Stimulated activated CD8-positive, alpha-beta memory T cell treated with anti-CD3 and anti-CD28 coated beads, Interleukin-2, amount 100 ng/mL, for 48 hours (primary cell): Measurements from ENCODE around the gene APBB2.
"Not testable (repeated sequence)": the region's sequence is repeated elsewhere in the genome, so short reads cannot be mapped to it uniquely, and the experiment has no call there.

ENCODE experiments used
- DNase-seq, 2 donors: peaks; one replicate each; pipeline ENCODE4 v3.0.0-alpha.2; 2020; ENCODE audit warnings: low read depth in 2 of 2

APBB2 gene

DNA sequence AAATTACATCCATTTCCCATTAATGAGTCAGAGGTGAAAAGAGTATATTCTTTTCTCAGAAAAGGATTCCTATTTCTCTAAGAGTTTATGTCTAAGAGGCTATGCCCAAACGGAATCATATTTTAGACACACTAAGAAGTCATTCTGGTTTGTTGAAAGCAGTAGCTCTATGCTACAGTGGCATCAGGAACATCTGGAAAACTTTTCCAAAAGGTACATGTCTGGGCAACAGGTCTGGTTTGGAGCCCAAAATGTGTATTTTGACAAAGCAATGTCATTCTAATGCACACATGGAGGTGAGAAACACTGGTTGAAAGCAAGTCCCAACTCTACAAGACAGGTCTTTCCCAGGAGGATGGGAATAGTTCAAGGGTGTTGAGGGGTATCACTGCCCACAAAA, 56.1 kb downstream of the APBB2 start:
- no peak for DNase-seq

DNA sequence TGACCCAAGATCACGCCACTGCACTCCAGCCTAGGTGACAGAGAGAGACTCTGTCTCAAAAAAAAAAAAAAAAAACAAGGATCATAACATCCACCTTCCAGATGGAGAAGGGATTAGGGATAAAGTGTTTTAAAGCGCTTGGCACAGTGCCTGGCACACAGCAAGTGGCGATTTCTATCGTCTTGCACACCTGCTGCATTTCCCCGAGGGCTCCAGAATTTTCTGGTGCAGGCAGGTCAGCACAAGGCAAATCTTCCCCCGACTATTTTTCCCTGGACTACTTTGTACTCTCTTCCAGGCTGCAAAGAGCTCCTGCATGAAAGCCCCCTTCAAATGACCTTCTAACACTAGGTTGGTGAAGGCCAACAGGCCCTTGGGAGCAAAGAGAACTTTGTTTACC, 57.3 kb downstream of the APBB2 start:
- no peak for DNase-seq

DNA sequence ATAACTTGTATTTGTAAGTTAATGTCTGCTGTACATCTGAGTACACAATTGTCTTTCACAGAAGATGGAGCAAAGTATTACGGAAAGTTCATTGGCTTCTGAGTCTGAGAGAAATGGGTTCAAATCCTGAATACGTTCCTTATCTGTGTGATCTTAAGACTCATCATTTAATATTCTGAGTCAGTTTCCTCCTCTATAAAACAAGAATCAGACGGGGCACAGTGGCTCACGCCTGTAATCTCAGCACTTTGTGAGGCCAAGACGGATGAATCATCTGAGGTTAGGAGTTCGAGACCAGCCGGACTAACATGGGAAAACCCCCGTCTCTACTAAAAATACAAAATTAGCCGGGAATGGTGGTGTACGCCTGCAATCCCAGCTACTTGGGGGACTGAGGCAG, 57.8 kb downstream of the APBB2 start:
- no peak for DNase-seq

DNA sequence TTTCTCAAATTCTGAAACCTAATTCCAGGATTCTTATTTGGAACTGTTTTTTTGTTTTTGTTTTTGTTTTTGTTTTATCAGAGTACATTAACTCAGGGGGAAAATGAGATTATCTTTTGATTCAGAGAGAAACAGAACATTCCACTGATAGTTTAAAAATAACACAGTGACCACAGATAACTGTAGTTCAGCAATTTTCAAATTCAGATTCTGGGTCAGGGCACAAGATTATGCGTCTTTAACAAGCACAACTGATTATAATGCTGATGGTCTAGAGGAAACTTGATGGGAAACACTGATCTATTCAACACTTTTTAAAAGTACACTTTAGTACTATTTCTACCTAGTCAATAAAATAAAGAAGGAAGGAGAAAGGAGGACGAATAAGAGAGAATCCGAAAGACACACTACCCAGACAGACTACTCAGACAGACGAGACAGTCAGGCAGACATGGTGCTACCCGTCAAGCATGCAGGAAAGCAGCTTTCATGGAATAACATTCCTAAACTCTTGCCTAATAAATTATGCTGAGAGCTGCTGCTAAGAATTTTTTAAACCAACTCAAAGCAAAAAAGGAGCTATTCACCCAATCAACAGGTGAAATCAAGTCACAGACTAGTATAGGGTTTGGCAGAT, 59.0 kb downstream of the APBB2 start:
- DNase-seq, result no peak

DNA sequence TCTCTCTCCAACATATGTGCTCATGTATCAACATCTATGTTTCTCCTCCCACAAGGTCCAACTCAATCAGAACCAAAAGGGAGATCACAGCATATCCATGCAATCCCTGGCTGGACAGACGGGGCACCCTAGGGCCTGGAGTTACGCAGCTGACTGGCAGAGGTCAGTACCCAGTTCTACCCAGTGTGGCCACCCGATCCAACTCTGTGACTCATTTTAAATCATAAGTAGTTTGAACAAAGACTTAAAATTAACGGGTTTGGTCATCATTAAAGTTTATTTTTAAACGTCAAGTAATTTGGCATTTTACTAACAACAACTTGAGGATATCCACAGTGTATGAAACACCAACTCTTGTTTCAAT, 59.5 kb downstream of the APBB2 start:
- no peak for DNase-seq

DNA sequence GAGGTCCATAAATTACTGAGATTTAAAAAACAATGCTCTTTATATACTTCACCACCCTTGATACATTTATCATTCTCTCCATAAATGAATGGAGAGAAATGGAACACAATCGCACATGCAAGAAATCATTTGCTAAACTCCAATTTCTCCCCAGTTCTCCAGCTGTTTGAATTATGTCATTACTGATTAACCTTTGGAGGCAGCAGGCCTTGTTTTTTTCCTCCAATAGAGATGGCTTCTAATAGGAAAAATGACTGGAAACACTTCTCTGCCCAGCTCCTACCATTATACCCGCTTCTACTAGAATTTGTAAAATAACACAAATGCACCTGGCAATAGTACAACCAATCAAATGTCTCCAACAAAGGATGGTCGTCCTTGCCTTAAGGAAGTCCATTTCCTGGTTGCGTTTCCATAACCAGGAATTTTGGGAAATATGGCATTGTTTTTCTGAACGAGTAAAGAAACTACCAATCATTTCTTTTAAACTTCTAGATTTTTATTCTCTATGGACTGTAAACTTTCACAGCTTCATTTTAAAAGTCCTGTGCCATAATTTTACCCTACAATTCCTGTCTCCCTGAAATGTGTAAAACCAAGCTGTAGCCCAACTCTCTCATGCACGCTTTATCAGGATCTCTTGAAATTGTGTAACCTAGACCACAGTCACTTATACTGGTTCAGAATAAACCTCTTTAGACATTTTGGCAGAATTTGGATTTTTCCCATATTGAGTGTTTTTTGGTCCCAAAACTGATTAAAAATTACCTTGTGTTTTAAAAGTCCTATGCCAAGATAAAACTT, 60.1 kb downstream of the APBB2 start:
- no peak for DNase-seq

DNA sequence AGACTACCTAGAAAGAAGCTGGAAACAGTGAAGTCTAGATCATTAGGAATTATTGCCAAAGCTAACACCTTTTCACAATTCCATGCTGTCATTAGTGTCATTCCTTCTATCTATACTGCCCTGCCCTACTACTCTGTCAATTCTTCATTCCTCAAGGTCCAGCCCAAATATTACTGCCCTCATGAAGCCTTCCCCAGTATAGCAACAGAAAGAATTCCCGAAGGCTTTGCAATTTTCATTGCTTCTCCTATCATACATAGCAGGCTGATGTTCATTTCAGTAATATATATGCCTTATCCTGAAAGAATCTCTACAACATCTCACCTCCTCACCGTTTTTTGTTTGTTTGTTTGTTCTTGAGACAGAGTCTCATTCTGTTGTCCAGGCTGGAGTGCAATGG, 63.9 kb downstream of the APBB2 start:
- DNase-seq, result no peak

DNA sequence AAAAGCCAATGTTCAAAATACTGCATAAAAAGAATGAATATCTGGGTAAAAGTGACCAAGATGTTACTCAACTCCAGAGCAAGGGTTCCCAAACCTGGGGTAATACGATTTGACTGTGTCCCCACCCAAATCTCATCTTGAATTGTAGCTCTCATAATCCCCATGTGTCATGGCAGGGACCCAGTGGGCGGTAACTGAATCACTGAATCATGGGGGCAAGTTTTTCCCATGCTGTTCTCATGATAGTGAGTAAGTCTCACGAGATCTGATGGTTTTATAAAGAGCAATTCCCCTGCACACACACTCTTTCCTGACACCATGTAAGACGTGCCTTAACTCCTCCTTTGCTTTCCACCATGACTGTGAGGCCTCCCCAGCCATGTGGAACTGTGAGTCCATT, 64.8 kb downstream of the APBB2 start:
- DNase-seq, result not testable (repeated sequence)

DNA sequence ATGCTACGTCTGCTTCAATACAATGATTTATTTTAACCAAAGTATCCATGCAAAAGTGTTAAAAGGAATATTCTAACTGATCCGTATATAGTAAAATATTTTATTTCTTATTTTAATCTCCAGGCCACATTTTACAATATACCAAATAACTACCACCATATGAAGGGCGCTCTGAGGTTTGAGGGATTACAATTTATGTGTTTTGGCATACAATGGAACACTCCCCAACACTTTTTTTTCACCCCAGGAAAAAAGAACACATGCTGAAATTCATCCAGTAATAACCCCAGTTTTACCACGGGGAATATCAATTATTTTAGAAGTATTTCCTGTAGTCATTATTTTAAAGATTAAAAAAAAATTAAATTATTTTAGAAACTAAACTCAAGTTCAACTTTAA, 65.4 kb downstream of the APBB2 start:
- DNase-seq, result no peak

DNA sequence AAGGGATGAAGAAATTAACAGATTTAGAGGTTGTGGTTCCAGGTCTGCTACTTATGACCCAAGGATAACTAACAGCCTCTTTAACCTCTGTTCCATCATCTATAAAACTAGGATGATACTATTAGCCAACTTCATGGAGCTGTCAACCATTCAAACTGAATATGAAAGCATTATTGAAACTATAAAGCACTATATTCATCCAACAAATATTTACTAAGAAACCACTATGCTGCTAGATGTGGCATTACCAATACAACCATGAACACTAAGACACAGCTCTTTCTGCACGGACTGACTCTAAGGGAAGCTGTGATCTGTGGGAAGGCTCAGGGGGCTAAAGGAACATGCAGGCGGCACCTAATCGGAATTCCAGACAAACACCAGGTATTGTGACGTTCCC, 66.0 kb downstream of the APBB2 start:
- no peak for DNase-seq

DNA sequence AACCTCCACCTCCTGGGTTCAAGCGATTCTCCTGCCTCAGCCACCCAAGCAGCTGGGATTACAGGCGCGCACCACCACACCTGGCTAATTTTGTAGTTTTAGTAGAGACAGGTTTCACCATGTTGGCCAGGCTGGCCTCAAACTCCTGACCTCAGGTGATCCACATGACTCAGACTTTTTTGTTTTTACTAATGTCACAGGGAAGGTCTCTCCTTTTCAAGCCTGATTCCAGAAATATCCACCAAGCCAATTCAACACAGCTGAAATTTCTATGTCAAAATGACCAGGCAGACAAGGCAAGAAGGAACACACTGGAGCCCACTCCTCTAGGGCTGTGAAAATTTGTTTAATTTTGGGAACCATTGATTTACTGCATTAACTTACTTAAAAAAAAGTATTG, 66.8 kb downstream of the APBB2 start:
- not testable (repeated sequence) for DNase-seq

DNA sequence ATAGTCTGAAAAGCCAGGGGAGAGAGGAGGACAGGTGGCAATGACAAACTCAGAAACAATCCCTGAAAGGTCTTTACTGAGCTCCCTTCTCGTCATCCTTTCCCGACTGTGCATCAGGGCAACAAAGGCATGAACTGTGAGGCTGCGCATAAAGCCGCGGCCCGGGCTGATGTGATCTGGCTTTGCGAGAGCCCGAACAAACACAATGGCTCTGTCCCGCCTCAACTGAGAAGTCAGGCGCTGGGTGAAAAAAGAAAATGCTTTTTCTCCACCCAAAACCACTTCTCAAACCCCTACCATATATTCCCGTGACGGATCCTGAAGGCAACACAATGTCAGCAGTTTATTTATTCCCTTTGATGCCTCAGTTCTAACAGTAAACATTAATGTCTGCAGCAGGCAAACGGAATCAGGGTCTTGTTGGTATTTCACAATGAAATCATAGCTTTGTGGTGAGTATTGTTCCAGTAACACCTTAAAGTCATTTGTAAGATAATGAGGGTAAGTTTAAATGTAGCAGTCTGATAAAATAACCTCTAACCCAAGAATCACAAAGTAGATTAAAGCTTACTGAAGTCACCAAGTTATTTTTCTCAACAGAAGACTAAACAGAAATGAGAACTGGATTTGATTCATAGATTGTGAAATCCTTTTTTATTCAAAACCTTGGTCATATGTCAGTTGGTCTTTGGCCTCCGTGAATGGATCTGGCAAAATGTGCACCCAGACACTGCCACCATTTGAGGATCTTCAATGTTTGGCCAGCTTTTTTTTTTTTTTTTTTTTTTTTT, 67.4 kb downstream of the APBB2 start:
- DNase-seq, result no peak

DNA sequence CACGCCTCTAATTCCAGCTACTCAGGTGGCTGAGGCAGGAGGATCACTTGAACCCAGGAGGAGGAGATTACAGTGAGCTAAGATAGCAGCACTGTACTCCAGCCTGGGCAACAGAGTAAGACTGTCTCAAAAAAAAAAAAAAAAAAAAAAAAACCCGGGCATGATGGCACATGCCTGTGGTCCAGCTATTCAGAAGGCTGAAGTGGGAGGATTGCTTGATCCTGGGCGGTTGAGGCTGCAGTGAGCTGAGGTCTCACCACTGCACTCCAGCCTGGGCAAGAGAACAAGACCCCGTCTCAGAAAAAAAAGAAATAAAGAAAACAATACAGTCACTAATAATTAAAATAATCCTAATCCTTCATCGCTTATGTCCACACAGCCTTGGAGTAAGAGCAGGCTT, 68.1 kb downstream of the APBB2 start:
- DNase-seq, result no peak

DNA sequence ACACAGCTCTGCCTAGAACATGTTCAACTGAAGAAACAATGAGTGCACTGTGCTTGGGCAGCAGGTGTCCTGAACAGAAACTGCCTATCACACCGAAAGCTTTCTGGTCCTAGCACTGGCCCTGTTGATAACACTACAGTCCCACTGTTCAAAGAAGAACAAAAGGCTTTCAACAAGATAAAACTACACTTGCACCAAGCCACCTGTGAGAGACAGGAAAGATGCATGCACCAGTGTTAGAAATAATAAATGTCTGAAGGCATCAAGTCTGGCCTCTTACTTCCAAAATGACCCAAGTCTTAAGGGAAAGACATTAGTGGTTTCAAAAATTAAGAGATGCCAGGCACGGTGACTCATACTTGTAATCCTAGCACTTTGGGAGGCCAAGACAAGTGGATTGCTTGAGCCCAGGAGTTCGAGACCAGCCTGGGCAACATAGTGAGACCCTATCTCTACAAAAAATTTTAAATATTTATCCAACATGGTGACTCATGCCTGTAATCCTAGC, 68.7 kb downstream of the APBB2 start:
- no peak for DNase-seq

DNA sequence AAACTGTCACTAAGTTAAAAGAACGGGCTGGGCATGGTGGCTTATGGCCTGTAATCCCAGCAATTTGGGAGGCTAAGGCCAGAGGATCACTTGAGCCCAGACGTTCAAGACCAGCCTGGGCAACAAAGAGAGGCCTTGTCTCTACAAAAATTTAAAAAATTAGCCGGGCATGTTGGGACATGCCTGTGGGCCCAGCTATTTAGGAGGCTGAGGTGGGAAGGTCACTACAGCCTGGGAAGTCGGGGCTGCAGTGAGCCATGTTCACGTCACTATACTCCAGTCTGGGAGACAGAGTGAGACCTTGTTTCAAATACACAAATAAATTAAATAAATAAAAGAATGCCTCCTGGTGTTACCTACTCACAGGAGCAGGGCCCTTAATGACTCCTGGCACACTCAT, 69.5 kb downstream of the APBB2 start:
- DNase-seq, result no peak

DNA sequence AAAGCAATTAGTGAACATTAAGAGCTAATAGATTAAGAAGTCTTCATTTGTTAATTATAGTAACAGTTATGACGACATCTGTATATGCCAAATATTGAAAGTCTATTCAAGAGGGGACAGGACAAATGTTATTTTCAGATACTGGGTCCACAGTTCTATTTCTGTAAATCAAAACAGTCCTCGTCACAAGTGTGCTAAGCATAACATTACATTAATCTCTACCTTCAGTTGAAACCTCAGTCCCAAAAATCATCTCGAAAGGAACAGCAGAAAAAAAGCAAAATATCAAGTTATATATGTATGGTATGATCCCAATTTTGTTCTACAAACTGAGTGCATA, 70.3 kb downstream of the APBB2 start:
- DNase-seq, result no peak

DNA sequence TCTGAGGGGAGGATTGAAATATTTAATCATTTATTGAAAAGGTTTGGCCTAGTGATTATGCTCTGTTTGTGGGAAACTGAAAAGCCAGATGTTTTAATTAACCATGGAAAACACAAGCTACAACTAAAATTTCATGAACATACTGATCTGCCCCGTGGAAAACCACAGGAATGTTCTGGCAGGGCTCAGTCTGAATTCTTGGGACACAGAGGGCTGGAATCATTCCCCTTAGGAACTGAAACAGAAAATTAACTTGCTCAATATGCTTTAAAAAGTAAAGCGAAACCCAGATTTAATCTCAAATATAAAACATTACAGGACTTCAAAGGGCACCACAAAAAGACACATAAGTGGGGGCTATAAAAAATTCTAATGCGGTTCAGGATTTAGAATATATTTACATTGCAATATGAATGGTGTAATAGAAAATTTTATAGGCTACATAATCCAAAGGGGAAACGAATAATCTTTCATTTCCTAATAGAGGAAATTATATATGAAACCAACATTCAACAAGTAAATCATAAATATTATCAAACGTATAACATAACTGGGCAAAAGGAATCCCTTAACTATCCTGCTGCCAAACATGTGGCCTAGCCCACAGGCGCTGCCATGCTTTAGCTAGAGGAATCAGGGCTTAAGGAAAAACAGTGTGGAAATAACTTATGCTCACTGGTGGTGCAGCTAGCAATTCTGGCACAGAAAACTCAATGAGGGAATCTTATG, 70.9 kb downstream of the APBB2 start:
- DNase-seq, result no peak

DNA sequence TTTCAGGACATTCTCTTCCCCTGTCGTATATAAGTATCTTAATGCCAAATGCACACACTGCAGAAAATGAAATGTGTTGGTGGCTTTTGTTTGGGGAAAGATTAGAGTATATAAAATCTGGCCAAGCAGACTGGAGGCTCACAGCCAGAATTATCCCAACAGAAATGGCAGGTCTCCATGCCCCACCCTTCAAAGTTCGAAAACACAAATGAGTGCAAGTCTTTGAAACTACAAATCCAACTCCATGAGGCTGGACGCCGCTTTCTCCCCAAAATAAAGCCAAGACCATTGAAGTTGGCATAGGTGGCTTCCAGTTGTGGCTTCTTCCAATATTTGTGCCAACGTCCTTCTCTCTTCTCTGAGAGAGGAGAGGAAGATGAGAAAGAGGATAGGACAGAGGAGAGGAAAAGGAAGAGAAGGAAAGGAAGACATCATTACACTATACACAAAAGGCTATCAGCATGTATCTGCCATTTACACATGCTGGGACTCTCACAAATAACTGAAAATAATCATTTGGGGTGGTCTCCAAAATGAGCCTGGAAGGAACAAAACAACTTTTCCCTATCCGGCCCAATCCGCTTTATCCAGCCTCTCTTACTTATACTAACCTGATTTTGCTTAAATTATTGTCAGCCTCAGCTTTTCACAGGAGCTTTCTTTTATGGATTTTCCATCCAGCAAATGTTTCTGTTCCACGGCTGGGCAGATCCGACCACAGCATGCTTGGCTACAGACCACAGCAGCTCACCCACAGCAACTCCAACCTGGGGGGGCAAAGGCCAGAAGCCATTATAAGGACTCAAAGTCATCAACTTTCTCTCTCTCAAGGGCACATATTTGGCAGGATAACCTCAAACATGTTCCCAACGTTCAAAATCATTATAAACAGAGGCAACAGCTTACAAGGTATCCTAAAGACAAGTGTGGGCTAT, 71.7 kb downstream of the APBB2 start:
- no peak for DNase-seq

DNA sequence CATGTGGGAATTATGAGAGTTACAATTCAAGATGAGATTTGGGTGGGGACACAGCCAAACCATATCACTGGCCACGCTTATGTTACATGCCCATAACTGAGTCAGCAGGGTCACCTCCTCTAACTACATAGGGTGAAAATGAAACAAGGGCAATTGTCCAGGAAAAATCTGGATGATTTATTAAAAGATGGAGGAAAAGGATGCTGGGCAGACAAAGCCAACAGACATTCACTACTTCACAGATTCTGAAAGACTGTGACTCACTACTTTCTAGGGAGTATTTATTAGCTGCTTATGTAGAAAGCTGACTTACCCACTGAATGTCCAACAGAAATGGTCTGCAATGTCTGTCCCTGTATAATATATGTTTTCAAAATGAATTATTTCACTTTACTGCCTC, 72.4 kb downstream of the APBB2 start:
- no peak for DNase-seq

DNA sequence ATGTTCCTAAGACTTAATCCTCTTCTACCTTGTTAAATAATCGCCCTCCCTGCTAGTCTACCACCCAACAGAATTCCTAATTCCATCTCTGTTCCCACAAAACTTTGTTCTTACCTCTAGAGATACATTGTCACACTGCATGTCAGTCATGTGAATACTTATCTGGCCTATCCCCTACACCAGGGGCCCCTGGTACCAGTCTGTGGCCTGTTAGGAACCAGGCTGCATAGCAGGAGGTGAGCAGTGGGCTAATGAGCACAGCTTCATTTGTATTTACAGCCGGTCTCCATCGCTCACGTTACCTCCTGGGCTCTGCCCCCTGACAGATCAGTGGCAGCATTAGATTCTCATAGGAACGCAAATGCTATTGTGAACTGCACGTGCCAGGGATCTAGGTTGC, 73.9 kb downstream of the APBB2 start:
- no peak for DNase-seq

DNA sequence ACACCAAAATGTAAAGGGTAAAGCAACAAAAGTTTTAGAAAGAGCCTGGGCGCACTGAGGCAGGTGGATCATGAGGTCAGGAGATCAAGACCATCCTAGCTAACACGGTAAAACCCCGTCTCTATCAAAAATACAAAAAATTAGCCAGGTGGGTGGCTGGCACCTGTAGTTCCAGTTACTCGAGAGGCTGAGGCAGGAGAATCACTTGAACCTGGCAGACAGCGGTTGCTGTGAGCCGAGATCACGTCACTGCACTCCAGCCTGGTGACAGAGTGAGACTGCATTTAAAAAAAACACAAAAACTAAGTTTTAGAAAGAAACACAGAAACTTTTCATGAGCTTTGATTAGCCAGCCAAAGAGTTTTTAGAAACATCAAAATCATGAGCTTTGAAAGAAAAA, 76.5 kb downstream of the APBB2 start:
- DNase-seq, result no peak
